GM19025 (cell line): ENCODE measurements around the gene C9orf85.

Source experiments
- ATAC-seq: cut with Tn5 transposase; IDR thresholded peaks from one replicate; pipeline ENCODE4 v1.9.1; 2021; ENCODE audit warnings: mild to moderate bottlenecking, low read depth, moderate library complexity; ENCODE audit not compliant: unreplicated experiment

C9orf85 gene

GRCh38 chr9:71901695-71902597 is 9.5 kb upstream of the C9orf85 start:
- no peak for ATAC-seq

- ATAC-seq: no peak
Observed at GRCh38 chr9:71904076-71904475, 7.4 kb upstream of the C9orf85 start.

GRCh38 chr9:71908825-71909224 is 2.6 kb upstream of the C9orf85 start:
- ATAC-seq: no peak

- ATAC-seq: no peak
Observed at GRCh38 chr9:71909887-71910649, 1.4 kb upstream of the C9orf85 start.

GRCh38 chr9:71910650-71911060 is 784 bp upstream of the C9orf85 start:
- peak; percentile 9 for ATAC-seq

- ATAC-seq: no peak
Observed at GRCh38 chr9:71911908-71912335, 483 bp downstream of the C9orf85 start.

- no peak for ATAC-seq
Observed at GRCh38 chr9:71915495-71915894, 4.1 kb downstream of the C9orf85 start.

- peak; percentile 57 for ATAC-seq
Observed at GRCh38 chr9:71916834-71917534, 5.5 kb downstream of the C9orf85 start.

GRCh38 chr9:71918419-71918818 is 7.0 kb downstream of the C9orf85 start:
- ATAC-seq: no peak

GRCh38 chr9:71920456-71921189 is 9.2 kb downstream of the C9orf85 start:
- ATAC-seq: no peak

- no peak for ATAC-seq
Observed at GRCh38 chr9:71921190-71921814, 9.9 kb downstream of the C9orf85 start.

GRCh38 chr9:71924576-71924975 is 13.1 kb downstream of the C9orf85 start:
- ATAC-seq: no peak

GRCh38 chr9:71925834-71926233 is 14.4 kb downstream of the C9orf85 start:
- ATAC-seq: no peak

GRCh38 chr9:71928376-71928775 is 16.9 kb downstream of the C9orf85 start:
- no peak for ATAC-seq

GRCh38 chr9:71928806-71929205 is 17.4 kb downstream of the C9orf85 start:
- no peak for ATAC-seq

- no peak for ATAC-seq
Observed at GRCh38 chr9:71929223-71929622, 17.8 kb downstream of the C9orf85 start.

GRCh38 chr9:71929791-71930440 is 18.5 kb downstream of the C9orf85 start:
- ATAC-seq: no peak

GRCh38 chr9:71931166-71931565 is 19.7 kb downstream of the C9orf85 start:
- no peak for ATAC-seq

GRCh38 chr9:71936066-71936465 is 24.6 kb downstream of the C9orf85 start:
- no peak for ATAC-seq
